ENCODE measurements around the gene HACD2. TPM values are rescaled to one million over a fixed set of nuclear protein-coding genes. Genes with fewer than 3 reads are reported as not detected.

Gene HACD2
- total and polyA plus RNA-seq, 9 of the 15 experiments (the other 6 are each of a cell fraction or from before 2014, with no cell fraction given) = 1.3 to 10.5 (median 3.8) TPM

- TF ChIP-seq ZNF347 (CRISPR knock-in tag; IDR thresholded peaks at IDR 0.05; ENCODE audit: low read depth) (no peak), ZC3H11A (IDR thresholded peaks at IDR 0.05; ENCODE audit: low read depth, low read length) (no peak), MNT (conservative IDR thresholded peaks at IDR 0.05) (no peak), ZNF316 (IDR thresholded peaks at IDR 0.05) (0 out of 2 replicates have a peak, but pooled peaks have one; percentile 7)
- in situ Hi-C loops (cut with MboI) (no loop called here), intact Hi-C loops (cut with micrococcal nuclease) (no loop called here)
- no peaks in the 10 kb centered on the region for H3K27me3 ChIP-seq (ENCODE audit: control insufficient read depth in 2 of 2, insufficient read depth in 2 of 2, low read length in 2 of 2)
- 64% methylated on average over 3 of the region's 3 CpGs for WGBS (ENCODE audit: insufficient coverage, low coverage, missing lambda C conversion rate)
- H3K4me1 ChIP-seq (replicated peaks in 1 of 2; ENCODE audit: control insufficient read depth in 2 of 2, insufficient read depth in 2 of 2, low read length in 2 of 2) = peaks cover 4% of the 10 kb centered on the region in 2 experiments; a peak in 1 of 5 replicates
- no peak overlapping the region; the same call in 1 of the 2 replicates for H3K4me3 ChIP-seq
- no peaks in the 10 kb centered on the region for H4K20me1 ChIP-seq (replicated peaks; ENCODE audit: control insufficient read depth, insufficient read depth, low read length)
- no peak for FAIRE-seq
- CTCF ChIA-PET (ENCODE audit: low intra/inter-chr PET ratio) = no interaction called here
- peaks cover 11% of the 10 kb centered on the region; the same call in 1 of the 3 replicates for H3K36me3 ChIP-seq (ENCODE audit: control insufficient read depth, insufficient read depth, low read length)
- no peak overlapping the region for H3K4me2 ChIP-seq (ENCODE audit: insufficient read depth, low read length)
- H3K9me3 ChIP-seq (replicated peaks; ENCODE audit: control insufficient read depth, insufficient read depth, low read depth, low read length) = peaks cover 5% of the 10 kb centered on the region; the same call in 1 of the 2 replicates
- H2AFZ ChIP-seq (ENCODE audit: low read depth, low read length) = no peak overlapping the region
- BruUV-seq (replicated peaks) = TSS peak; percentile 70
- no peaks in the 10 kb centered on the region for H3K9me1 ChIP-seq (ENCODE audit: control insufficient read depth, insufficient read depth, low read length)
- H3K79me2 ChIP-seq (ENCODE audit: control insufficient read depth, insufficient read depth, low read length) = peaks cover 19% of the 10 kb centered on the region
- no peak for DNase-seq (ENCODE audit: extremely low read depth in 1 of 4, low spot score in 3 of 4)
- no peak overlapping the region for H3K9ac ChIP-seq (ENCODE audit: insufficient read depth in 1 of 2, low read depth in 2 of 2, low read length in 2 of 2)
- no peak overlapping the region for H3K27ac ChIP-seq (ENCODE audit: extremely low read depth, low read depth, low read length)
- no peak for ATAC-seq
- POLR2A ChIA-PET = interaction anchor here (1.1 to 1.2 kb wide), 2 partner anchors 14 to 66 kb away, joined by 3 to 4 read pairs; no protein-coding TSS in a partner anchor
These were observed 1.3 kb downstream of the HACD2 start for GRCh38 chr3:123583561-123583960.
